Ishikawa (cell line): Measurements from ENCODE around the gene ZNF618.

Experiments used
- CEBPB ChIP-seq: IDR thresholded peaks from 2 replicates; pipeline ENCODE4 v1.6.1; 2012
- CREB1 ChIP-seq: IDR thresholded peaks from 2 replicates; pipeline ENCODE4 v1.6.1; 2012; ENCODE audit warnings: low read depth
- EGR1 ChIP-seq: IDR thresholded peaks from 2 replicates; pipeline ENCODE4 v1.6.1; 2012
- EP300 ChIP-seq: IDR thresholded peaks from 2 replicates; pipeline ENCODE4 v1.6.1; 2012; ENCODE audit warnings: borderline replicate concordance
- FOXM1 ChIP-seq: IDR thresholded peaks from 2 replicates; pipeline ENCODE4 v1.6.1; 2012; ENCODE audit warnings: low read depth, borderline replicate concordance
- NFIC ChIP-seq: IDR thresholded peaks from 2 replicates; pipeline ENCODE4 v1.6.1; 2012
- RAD21 ChIP-seq: IDR thresholded peaks from 2 replicates; pipeline ENCODE4 v1.6.1; 2012; ENCODE audit warnings: low read depth
- REST ChIP-seq: IDR thresholded peaks from 2 replicates; pipeline ENCODE4 v1.6.1; 2012; ENCODE audit warnings: low read depth, mild to moderate bottlenecking
- TAF1 ChIP-seq: IDR thresholded peaks from 2 replicates; pipeline ENCODE4 v1.6.1; 2012; ENCODE audit warnings: low read depth, mild to moderate bottlenecking
- TCF12 ChIP-seq: IDR thresholded peaks from 2 replicates; pipeline ENCODE4 v1.6.1; 2012; ENCODE audit warnings: low read depth
- TEAD4 ChIP-seq: IDR thresholded peaks from 2 replicates; pipeline ENCODE4 v1.6.1; 2012
- USF1 ChIP-seq: IDR thresholded peaks from 2 replicates; pipeline ENCODE4 v1.6.1; 2012
- YY1 ChIP-seq: IDR thresholded peaks from 2 replicates; pipeline ENCODE4 v1.6.1; 2012; ENCODE audit warnings: low read depth
- ZBTB7A ChIP-seq: IDR thresholded peaks from 2 replicates; pipeline ENCODE4 v1.6.1; 2012; ENCODE audit warnings: low read depth
- TF ChIP-seq, protein P1 (sequence below): IDR thresholded peaks from 2 replicates; pipeline ENCODE4 v1.6.1; 2012

The ZNF618 gene

DNA sequence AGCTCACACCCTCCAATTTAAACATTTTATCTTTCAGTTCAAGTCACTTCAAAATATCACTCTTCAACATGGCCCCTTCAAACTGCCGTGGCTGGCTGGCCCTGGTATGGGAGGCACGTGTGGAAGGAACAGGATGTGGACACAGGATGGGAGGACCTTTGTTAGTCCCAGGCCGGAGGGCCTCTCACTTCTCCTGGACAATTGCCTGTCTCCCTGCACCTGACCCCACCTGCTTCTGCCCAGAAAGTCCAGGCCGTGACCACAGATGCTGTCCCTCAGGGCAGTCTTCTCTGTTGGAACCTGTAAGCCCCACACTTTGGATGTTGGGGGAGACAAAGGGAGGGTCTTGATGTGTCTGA lies 182.6 kb downstream of the ZNF618 start:
- no peak for TF ChIP-seq RAD21
- no peak for TF ChIP-seq USF1
- no peak for TF ChIP-seq TCF12
- no peak for TF ChIP-seq EGR1

GRCh38 chr9:114059047-114059803 lies 183.1 kb downstream of the ZNF618 start:
- TF ChIP-seq NFIC (no peak), YY1 (no peak), RAD21 (no peak), EP300 (no peak), REST (no peak), TCF12 (no peak), CEBPB (no peak), ZBTB7A (no peak), TAF1 (no peak), USF1 (no peak), CREB1 (no peak), TEAD4 (no peak), EGR1 (no peak), FOXM1 (no peak)
- TF ChIP-seq, protein P1, sequence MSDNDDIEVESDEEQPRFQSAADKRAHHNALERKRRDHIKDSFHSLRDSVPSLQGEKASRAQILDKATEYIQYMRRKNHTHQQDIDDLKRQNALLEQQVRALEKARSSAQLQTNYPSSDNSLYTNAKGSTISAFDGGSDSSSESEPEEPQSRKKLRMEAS = no peak

DNA sequence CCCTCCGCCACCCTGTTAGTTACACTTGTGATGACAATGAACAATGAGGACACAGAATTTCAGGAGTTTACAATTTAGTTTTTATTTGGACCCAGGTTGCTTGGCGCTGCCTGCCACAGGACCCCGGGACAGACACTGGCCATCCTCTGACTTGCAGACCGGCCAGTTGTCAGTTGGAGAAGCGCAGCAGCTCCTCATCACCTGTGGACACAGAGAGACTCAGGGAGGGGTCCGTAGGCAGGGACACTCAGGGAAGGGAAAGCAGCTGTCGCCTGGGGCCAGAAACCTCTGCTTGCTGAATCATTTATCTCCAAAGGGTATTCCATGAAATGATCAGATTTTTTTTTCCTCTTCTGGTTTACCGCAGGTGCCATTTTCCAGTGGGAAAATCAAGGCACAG lies 184.0 kb downstream of the ZNF618 start:
- TF ChIP-seq USF1 (no peak), EP300 (no peak), TAF1 (no peak), EGR1 (no peak), REST (no peak)

GRCh38 chr9:114060711-114061110 lies 184.6 kb downstream of the ZNF618 start:
- no peak for TF ChIP-seq EGR1
- TF ChIP-seq REST = no peak
- TF ChIP-seq CREB1 = no peak
- TF ChIP-seq, protein P1 = no peak
- TF ChIP-seq CEBPB = no peak
- TF ChIP-seq YY1 = no peak
- TF ChIP-seq FOXM1 = no peak
- no peak for TF ChIP-seq TCF12
- no peak for TF ChIP-seq TAF1

GRCh38 chr9:114061292-114061691 lies 185.2 kb downstream of the ZNF618 start:
- TF ChIP-seq CREB1 = no peak
- TF ChIP-seq TCF12 = no peak
- no peak for TF ChIP-seq YY1
- TF ChIP-seq EGR1 = no peak
- TF ChIP-seq REST = no peak
- TF ChIP-seq, protein P1 = no peak
- TF ChIP-seq ZBTB7A = no peak
- no peak for TF ChIP-seq CEBPB
- TF ChIP-seq NFIC = no peak
- TF ChIP-seq RAD21 = no peak
- no peak for TF ChIP-seq FOXM1
- TF ChIP-seq TEAD4 = no peak
- TF ChIP-seq TAF1 = no peak
- TF ChIP-seq EP300 = no peak
- no peak for TF ChIP-seq USF1
